GM06990 (cell line): ENCODE results near the gene ZNF624.
"Not testable (repeated sequence)": the region's sequence is repeated elsewhere in the genome, so short reads cannot be mapped to it uniquely, and the experiment has no call there.

Experiments used
- DNase-seq: peaks from one replicate; pipeline ENCODE4 v3.0.0-alpha.2; 2011; ENCODE audit not compliant: insufficient read length; ENCODE audit errors: extremely low read depth
- H3K27me3 ChIP-seq: replicated peaks from 2 replicates; pipeline ENCODE4 v1.6.0; 2011; ENCODE audit warnings: low read length; ENCODE audit not compliant: control insufficient read depth, insufficient read depth
- H3K36me3 ChIP-seq: 2 replicates; pipeline ENCODE4 v1.5.1; 2011; ENCODE audit warnings: low read length; ENCODE audit not compliant: control insufficient read depth, insufficient read depth
- H3K4me3 ChIP-seq: replicated peaks from 2 replicates; pipeline ENCODE4 v1.5.1; 2011; ENCODE audit warnings: low read depth, mild to moderate bottlenecking, control low read depth, low read length
- TF ChIP-seq, protein P1 (sequence below): IDR thresholded peaks from 2 replicates; pipeline ENCODE4 v1.5.1; 2011; ENCODE audit warnings: low read length, control low read depth, mild to moderate bottlenecking, inconsistent platforms; ENCODE audit not compliant: insufficient read depth, poor library complexity, severe bottlenecking

ZNF624 gene

DNA sequence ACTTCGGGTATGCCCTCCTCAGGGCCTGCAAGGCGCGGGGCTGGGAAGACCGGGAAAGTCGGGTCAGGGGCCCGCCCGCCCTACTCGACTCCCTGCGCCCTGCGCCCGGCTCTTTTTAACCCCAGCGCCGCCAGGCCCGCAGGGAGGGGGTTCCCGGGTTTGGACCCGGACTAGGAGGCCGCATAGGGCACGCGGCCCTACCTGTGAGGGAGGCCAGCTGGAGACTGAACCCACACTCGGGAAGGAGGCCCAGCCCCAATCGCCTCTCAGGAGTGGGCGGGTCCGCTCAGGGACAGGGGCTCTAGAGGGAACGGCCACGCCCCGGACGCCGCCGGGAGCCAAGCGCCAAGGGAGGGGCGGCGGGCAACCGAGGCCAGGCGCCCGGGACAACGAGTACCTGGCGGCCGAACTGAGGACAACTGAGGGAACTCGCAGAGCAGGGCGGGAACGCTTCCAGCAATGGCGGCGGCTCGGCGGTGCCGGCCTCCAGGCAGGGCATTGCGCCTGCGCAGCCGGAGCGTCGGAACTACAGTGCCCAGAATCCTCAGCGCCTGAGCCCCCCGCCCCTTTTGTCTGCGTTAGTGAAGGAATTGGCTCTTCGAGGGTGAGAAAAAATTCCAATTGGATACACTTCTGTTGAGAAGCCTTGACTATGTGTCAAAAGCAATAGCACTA, at the start of gene ZNF624:
ZNF624 (minus strand) TSS at position 484 of the 675 bp plus-strand sequence.
- H3K27me3 ChIP-seq: no peaks in the 10 kb centered on the region
- peak; percentile 89 for DNase-seq
- H3K4me3 ChIP-seq: peak within 1 kb of the TSS; percentile 82
- H3K36me3 ChIP-seq: no peaks in the 10 kb centered on the region
- TF ChIP-seq, protein P1, sequence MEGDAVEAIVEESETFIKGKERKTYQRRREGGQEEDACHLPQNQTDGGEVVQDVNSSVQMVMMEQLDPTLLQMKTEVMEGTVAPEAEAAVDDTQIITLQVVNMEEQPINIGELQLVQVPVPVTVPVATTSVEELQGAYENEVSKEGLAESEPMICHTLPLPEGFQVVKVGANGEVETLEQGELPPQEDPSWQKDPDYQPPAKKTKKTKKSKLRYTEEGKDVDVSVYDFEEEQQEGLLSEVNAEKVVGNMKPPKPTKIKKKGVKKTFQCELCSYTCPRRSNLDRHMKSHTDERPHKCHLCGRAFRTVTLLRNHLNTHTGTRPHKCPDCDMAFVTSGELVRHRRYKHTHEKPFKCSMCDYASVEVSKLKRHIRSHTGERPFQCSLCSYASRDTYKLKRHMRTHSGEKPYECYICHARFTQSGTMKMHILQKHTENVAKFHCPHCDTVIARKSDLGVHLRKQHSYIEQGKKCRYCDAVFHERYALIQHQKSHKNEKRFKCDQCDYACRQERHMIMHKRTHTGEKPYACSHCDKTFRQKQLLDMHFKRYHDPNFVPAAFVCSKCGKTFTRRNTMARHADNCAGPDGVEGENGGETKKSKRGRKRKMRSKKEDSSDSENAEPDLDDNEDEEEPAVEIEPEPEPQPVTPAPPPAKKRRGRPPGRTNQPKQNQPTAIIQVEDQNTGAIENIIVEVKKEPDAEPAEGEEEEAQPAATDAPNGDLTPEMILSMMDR: no peak

GRCh38 chr17:16697603-16698002, 44.0 kb upstream of the ZNF624 start:
- DNase-seq, H3K4me3 ChIP-seq, H3K27me3 ChIP-seq, H3K36me3 ChIP-seq: not testable (repeated sequence)

DNA sequence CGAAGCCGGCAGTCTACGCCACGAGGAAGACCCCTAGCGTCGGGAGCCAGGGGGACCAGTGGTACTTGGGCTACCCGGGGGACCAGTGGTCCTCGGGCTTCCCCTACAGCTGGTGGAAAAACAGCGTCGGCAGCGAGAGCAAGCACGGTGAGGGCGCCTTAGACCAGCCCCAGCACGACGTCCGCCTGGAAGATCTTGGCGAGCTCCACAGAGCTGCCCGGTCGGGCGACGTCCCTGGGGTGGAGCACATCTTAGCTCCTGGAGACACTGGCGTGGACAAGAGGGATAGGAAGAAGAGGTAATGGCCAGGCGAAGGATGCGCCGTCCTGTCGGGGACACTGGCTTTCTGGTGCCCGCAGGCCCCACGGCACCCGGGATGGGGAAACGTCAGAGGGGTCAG, 36.8 kb upstream of the ZNF624 start:
- H3K36me3 ChIP-seq, DNase-seq, H3K4me3 ChIP-seq, H3K27me3 ChIP-seq: not testable (repeated sequence)

- not testable (repeated sequence) for H3K36me3 ChIP-seq
- peak; percentile 24 for DNase-seq
- TF ChIP-seq, protein P1: peak; percentile 75
These were observed 36.2 kb upstream of the ZNF624 start, which contains the start of gene CCDC144A for GRCh38 chr17:16689731-16690281. TSS of gene CCDC144A (plus strand) at chr17:16690241. CDS start at chr17:16690401, 160 bp downstream.

DNA sequence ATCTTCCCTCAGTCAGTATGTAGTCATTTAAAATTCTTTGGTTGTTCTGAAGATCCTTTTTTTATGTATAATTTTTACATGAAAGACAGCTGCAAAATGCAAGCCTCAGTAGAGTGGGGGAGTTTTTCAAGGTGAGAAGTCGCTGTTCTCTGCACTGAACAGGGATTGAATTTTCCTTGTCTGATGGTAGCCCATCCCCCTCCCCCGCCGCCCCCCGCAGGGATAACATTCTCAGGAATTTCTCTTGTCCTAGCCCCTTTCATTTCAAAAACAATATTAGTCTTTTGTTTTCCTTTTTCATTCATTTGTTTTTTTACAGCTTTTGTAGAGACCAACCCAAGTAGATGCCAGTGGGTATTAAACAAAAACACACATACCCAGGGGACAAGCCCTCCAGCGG, 33.5 kb upstream of the ZNF624 start:
- not testable (repeated sequence) for H3K36me3 ChIP-seq, DNase-seq, H3K27me3 ChIP-seq, H3K4me3 ChIP-seq

More at GRCh38 chr17:16689731-16690281, 36.2 kb upstream of the ZNF624 start, which contains the start of gene CCDC144A:
- not testable (repeated sequence) for H3K27me3 ChIP-seq, H3K4me3 ChIP-seq

DNA sequence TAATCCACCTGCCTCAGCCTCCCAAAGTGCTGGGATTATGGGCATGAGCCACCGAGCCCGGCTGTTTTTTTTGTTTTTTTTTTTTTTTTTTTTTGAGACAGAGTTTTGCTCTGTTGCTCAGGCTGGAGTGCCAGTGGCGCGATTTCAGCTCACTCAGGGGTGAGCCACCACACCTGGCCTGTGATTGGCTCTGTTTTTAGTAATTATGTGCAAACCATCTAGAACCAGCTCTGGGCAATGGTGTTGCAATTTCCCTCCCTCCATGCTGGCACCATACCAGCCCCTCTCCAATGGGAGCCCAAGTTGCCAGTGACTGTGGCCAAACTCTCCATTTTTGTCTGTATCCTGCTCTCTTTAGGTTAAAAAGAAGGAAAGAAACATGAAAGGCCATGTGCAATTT, 32.4 kb upstream of the ZNF624 start:
- H3K4me3 ChIP-seq, H3K36me3 ChIP-seq, H3K27me3 ChIP-seq, DNase-seq: not testable (repeated sequence)

- not testable (repeated sequence) for DNase-seq, H3K36me3 ChIP-seq, H3K27me3 ChIP-seq, H3K4me3 ChIP-seq
These were observed 29.9 kb upstream of the ZNF624 start for GRCh38 chr17:16683290-16684138.

DNA sequence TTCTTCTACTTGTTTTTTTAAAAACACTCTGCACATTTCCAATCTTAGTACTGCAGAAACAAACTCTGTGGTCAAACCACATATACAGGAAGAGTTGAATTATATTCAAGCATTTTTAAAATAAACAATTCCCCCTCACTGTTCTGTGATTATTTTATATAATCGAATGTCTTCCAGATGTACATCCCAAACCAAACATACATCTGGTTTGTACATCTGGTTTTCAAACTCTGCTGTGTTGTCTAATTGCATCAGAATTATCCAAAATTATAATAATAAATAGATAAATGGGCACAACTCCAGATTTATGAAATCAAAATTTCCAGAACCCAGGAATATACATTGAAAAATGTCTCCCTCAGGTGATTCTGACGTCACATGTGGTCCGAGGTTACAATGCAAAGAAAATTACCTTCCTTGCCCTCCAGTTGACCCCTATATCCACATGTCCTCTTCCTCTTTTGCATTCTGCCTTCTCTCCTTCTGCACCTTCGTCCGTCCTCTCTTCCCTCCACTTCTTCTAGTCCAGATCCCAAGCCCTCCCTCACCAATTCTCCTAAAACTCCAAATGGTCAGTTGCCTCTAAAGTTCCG, 23.1 kb upstream of the ZNF624 start:
- TF ChIP-seq, protein P1: no peak
- Histone ChIP-seq H3K27me3 (no peaks in the 10 kb centered on the region), H3K4me3 (no peak overlapping the region), H3K36me3 (no peaks in the 10 kb centered on the region)
- DNase-seq: no peak

- not testable (repeated sequence) for H3K4me3 ChIP-seq, DNase-seq, H3K27me3 ChIP-seq, H3K36me3 ChIP-seq
These were observed 13.4 kb upstream of the ZNF624 start for GRCh38 chr17:16666907-16667636.

DNA sequence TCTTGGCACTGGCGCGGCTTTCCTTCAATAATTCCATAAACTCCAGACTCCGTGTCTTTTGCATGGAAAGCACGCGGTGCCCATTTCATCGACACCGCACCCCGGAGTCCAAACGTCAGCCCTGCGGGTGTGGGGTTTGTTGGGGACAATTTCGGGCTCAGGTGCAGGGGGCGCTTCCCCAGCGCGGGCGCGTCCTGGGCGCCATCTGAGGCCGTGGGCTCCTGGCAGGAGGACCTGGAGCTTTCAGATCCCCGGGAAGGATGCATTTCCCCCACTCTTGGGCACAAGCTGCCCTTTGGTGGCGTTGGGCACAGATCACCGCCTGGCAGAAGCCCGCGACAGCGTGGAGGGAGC, 12.9 kb upstream of the ZNF624 start:
- DNase-seq, H3K36me3 ChIP-seq, H3K4me3 ChIP-seq, H3K27me3 ChIP-seq: not testable (repeated sequence)
